HS-5 (cell line): ENCODE measurements around the gene FREM1.

ENCODE experiments used
- DNase-seq: peaks from one replicate; pipeline ENCODE4 v3.0.0-alpha.2; 2012; ENCODE audit warnings: low read depth

The FREM1 gene

GRCh38 chr9:14911046-14911445, 818 bp upstream of the FREM1 start:
- no peak for DNase-seq

- no peak for DNase-seq
Measured at GRCh38 chr9:14909601-14909960, 647 bp downstream of the FREM1 start.

GRCh38 chr9:14909181-14909580, 1.0 kb downstream of the FREM1 start:
- DNase-seq, result no peak

- DNase-seq, result no peak
Measured at GRCh38 chr9:14908295-14909180, 1.7 kb downstream of the FREM1 start.

GRCh38 chr9:14907696-14908095, 2.5 kb downstream of the FREM1 start:
- DNase-seq, result no peak

GRCh38 chr9:14907360-14907685, 2.9 kb downstream of the FREM1 start:
- no peak for DNase-seq

GRCh38 chr9:14906644-14907359, 3.4 kb downstream of the FREM1 start:
- DNase-seq, result no peak

- no peak for DNase-seq
Measured at GRCh38 chr9:14906000-14906399, 4.2 kb downstream of the FREM1 start.

GRCh38 chr9:14903040-14903439, 7.2 kb downstream of the FREM1 start:
- no peak for DNase-seq

GRCh38 chr9:14902561-14902960, 7.7 kb downstream of the FREM1 start:
- DNase-seq, result no peak

GRCh38 chr9:14899815-14900193, 10.4 kb downstream of the FREM1 start:
- DNase-seq, result no peak

GRCh38 chr9:14899042-14899814, 11.0 kb downstream of the FREM1 start:
- no peak for DNase-seq

GRCh38 chr9:14895806-14896205, 14.4 kb downstream of the FREM1 start:
- DNase-seq, result peak; percentile 44

GRCh38 chr9:14893280-14893679, 16.9 kb downstream of the FREM1 start:
- DNase-seq, result no peak

- no peak for DNase-seq
Measured at GRCh38 chr9:14891332-14891731, 18.9 kb downstream of the FREM1 start.

- DNase-seq, result no peak
Measured at GRCh38 chr9:14889451-14889850, 20.8 kb downstream of the FREM1 start.

- no peak for DNase-seq
Measured at GRCh38 chr9:14888875-14889274, 21.4 kb downstream of the FREM1 start.

GRCh38 chr9:14888272-14888671, 22.0 kb downstream of the FREM1 start:
- no peak for DNase-seq

- no peak for DNase-seq
Measured at GRCh38 chr9:14887149-14887548, 23.1 kb downstream of the FREM1 start.

GRCh38 chr9:14883310-14883944, 26.8 kb downstream of the FREM1 start:
- no peak for DNase-seq

GRCh38 chr9:14882090-14882489, 28.1 kb downstream of the FREM1 start:
- no peak for DNase-seq

GRCh38 chr9:14881006-14881405, 29.2 kb downstream of the FREM1 start:
- DNase-seq, result no peak
